ENCODE measurements around the gene USP4.
"Not testable (repeated sequence)": the region's sequence is repeated elsewhere in the genome, so short reads cannot be mapped to it uniquely, and the experiment has no call there.

Gene USP4

DNA sequence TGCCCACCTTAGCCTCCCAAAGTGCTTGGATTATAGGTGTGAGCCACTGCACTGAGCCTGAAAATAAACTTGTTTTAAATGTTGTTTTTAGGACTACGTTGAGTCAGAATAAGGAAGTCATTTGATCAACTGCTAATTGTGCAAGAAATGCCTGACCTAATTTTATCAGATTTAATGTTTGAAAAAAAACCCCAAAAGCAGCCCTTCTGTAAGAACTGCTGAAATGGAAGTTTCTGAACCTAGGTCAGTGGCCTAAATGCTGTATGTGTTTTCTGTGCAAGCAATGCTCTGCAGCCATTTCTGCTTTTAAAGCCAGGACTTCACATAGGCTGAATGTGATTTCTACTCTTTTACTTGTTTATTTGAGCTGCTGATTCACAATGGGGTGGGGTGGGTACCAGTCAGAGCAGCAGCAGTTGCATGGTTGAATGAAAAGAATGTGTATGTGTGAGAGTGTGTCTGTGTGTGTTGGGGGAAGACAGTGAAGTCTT, 11.7 kb upstream of the USP4 start:
- no peak for FAIRE-seq

DNA sequence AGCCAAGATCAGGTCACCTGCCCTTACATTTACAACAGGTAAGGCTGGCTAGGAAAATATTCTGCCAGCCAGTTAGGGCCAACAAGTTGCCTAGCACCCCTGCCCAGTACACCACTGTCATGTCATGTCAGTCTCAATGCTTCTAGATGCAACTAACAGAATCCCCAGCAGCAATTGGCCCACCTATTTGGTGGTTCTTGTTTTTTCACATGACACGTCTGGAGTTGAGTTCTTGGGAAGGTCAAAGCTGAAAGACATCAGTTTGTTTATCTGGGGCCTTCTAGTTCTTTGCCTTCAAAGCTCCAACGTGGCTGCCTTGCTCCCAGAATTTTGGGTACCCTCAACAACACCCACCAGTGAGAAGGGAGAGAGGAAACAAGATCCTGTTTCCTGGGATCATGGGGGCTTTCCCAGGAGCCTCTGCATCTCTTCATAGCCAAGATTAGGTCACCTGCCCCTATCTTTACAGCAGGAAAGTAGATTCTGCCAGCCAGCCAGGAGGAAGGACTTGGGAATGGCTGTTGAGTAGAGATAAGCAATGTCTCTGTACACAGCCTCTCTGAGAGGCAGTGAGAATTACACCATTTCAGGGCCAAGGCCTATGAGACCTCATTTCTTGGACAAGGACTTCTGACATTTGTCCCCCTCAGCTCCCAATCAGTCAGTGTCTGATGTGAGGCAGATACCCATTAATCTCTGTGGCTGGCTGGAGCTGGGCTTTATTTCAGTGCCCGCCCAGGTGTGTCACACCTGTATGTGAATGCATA, 9.7 kb upstream of the USP4 start:
- FAIRE-seq: no peak

DNA sequence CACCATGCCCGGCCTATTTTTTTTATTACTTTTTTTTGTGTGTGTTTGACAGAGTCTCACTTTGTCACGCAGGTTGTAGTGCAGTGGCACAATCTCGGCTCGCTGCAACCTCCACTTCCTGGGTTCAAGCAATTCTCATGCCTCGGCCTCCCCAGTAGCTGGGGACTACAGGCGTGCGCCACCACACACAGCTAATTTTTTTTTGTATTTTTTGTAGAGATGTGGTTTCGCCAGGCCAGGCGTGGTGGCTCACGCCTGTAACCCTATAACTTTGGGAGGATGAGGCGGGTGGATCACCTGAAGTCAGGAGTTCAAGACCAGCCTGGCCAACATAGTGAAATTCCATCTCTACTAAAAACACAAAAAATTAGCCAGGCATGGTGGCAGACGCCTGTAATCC, 8.5 kb upstream of the USP4 start:
- FAIRE-seq: not testable (repeated sequence)

DNA sequence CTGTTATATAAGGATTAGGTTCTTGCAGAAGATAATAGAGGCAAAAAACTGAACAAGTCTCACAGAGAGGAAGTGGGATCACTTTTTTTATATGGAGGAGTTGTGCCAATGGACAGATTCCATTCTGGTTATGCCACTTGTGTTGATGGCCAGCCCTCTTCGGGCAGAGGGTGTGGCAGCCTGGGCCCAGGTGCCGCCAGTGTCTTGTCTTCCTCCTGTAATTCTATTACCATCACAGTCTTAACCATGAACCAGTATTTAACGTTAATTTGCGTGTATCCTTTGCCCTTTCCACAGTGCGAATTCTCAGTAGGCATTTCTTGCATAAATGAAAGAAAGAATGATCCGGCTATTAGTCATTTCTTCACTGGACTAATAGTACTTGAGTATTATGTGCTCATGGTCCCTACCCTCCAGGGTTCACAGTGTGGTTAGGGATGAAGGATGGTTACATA, 7.0 kb upstream of the USP4 start:
- no peak for FAIRE-seq

DNA sequence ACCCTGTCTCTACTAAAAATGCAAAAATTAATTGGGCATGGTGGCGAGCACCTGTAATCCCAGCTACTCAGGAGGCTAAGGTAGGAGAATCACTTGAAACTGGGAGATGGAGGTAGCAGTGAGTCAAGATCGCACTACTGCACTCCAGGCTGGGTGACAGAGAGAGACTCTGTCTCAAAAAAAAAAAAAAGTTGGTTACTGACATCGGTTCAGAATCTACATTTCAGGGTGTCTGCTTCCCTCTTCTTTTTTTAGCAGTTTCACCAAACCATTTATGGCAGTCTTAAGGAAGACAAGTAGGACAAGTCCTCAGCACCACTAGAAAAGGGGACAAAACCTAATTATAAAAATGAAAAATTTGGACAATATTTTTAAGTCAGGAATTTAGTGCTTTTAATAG, 3.3 kb upstream of the USP4 start:
- no peak for FAIRE-seq

DNA sequence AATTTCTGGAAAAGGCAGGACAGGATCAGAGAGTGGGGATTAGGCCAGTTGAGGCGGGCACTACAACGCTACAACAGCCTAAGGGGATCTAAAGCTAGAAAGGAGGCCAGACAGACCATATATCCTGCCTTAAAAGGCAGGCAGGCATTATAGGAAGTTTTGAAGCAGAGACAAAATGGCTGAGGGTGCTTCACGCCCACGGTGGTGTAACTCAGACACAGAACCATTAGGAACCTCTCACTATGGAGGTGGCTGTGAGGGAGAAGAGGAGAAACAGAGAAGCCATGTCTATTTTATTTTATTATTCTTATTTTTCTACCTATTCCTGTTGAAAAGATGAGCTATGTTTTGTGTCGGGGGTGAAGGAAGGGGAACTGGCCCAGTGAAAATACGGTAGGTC, 2.1 kb upstream of the USP4 start:
- FAIRE-seq: no peak

DNA sequence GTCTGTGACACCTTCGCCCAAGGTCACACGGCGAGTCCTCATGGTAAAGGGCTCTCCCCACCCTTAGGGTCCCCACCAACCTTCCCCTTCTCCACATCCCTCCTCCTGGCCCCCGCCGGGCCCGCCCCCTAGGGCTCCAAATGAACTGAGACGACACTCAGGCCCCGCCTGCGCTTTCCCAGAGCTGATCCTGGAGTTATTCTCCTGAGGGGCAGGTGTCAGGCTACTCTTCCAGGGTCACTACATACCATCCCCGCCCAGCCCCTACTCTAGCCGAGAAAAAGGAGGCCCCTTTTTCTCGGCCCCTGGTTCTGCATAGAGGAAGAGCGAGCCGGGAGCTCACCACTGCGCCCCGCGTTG, 292 bp downstream of the USP4 start:
- no peak for FAIRE-seq

DNA sequence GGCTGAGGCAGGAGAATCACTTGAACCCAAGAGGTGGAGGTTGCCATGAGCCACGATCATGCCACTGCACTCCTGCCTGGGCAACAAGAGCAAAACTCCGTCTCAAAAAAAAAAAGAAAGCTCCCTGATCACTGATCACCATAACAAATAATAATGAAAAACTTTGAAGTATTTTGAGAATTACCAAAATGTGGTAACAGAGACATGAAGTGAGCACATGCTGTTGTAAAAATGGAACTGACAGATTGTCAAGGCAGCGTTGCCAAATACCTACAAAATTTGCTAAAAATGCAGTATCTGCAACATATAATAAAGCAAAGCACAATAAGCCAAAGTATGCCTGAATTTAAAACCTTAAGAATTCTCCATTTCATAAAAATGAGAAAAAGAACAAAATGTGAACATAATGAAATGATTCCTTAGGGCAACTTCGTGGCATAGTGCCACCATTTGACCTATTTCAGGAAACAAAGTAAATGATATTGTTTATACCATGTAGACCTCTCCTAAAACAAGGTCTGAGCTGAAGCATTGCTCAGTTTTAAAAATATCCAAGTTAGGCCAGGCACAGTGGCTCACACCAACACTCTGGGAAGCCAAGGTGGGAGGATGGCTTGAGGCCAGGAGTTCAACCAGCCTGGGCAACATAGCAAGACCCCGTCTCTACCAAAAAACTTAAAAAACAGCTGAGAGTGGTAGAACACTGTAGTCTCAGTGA, 5.8 kb downstream of the USP4 start:
- FAIRE-seq: no peak

DNA sequence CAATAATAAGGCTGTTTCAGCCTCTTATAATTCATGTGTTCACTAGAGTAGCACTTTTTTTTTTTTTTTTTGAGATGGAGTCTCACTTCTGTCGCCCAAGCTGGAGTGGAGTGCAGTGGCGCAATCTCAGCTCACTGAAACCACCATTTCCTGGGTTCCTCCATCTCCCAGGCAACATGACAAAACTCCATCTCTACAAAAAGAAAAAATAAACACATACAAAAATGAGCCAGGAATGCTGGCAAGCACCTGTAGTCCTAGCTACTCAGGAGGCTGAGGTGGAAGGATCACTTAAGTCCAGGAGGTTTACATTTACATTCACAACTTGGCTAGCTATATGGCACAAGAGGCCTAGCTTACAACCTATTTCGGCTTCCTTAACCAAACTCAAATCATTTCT, 6.8 kb downstream of the USP4 start:
- FAIRE-seq: no peak

DNA sequence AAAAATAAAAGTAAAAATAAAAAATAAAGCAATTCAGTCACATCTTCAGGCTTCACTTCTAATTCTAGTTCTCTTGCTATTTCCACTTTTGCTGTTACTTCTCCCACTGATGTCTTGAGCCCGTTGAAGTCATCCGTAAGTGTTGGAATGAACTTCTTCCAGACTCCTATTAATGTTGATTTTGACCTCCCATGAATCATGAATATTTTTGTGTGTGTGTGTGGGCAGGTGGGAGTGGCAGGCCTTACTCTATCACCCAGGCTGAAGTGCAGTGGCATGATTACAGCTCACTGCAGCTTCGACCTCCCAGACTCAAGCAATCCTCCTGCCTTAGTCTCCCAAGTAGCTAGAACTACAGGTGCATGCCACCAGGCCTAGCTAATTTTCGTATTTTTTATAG, 10.7 kb downstream of the USP4 start:
- FAIRE-seq: no peak

DNA sequence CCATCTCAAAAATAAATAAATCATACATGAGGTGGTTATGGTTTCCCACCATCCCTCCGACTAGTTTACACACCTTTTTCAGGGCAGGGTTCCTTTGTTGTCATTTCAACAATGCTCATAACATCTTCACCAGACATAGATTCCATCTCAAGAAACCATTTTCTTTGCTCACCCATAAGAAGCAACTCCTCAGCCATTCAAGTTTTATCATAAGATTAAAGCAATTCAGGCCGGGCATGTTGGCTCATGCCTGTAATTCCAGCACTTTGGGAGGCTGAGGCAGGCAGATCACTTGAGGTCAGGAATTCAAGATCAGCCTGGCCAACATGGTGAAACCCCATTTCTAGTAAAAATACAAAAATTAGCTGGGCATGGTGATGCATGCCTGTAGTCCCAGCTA, 11.5 kb downstream of the USP4 start:
- not testable (repeated sequence) for FAIRE-seq

DNA sequence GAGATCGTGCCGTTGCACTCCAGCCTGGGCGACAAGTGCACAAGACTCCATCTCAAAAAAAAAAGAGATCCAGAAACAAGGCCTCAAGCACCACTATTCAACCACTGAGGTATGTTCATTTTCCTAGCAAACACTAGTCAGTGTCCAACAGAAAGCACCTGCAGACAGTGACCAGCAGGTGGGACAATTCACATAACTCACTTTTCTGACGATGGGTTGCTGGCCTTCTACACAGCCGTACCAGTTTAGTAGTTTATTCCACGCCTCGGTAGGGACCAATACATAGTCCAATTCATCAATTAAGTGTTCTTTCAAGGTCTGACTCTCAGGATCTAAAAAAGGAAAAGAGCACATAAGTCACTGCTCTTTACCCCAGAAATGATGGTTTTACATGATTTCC, 12.4 kb downstream of the USP4 start:
- no peak for FAIRE-seq

DNA sequence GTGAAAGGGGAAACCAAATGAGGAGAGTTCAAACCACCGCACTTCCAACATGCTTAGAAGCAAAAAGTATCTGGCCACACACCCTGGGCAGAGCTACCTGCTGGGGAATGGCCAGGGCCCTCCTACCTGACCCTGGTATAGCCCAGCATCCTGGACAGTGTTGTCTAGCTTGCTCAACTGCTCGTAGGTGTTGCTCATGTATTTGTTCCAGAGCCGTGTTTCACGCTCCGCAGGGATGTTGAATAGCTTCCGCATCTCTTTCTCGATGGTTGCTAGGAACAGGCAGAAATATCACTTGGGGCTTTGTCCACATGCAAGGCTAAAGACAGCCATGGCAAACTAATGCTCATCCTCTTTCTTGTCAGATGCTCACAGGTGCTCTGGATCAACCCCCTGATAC, 15.1 kb downstream of the USP4 start:
- FAIRE-seq: no peak

DNA sequence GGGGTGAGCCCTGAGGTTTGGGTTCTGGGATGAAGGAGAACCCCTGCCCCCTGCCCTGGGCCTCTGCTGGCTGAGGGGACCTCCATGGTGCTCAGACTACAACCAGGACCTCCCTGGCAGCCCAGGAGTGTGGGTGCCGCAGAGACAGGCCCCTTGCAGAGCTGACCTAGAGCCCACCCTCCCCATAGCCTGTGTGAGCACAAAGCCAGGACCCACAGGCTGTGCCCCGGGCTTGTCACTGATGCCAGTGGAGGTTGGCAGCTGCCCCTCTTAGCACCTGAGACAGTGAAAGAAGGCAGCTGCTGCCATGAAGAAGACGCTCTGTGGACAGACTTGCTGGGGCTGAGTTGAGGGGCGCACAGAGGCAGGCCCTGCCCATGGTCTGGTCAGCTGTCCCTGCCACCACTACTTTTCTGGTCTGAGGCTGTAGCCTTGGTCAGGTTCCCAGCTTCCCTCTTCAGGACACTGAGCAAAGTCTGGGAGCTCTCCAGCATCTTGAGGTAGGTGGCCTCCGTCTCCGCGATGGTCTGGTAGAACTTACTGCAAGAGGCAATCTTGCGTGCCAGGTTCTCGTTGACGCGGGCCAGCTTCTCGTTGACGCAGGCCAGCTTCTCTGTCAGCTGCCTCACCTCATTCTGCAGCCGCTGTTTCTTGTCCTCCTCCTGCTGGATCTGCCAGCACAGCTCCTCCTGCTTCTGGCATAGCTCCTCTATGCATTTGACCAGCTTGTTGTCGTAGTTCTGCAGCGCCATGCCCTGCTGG, 23.0 kb downstream of the USP4 start:
- no peak for FAIRE-seq

DNA sequence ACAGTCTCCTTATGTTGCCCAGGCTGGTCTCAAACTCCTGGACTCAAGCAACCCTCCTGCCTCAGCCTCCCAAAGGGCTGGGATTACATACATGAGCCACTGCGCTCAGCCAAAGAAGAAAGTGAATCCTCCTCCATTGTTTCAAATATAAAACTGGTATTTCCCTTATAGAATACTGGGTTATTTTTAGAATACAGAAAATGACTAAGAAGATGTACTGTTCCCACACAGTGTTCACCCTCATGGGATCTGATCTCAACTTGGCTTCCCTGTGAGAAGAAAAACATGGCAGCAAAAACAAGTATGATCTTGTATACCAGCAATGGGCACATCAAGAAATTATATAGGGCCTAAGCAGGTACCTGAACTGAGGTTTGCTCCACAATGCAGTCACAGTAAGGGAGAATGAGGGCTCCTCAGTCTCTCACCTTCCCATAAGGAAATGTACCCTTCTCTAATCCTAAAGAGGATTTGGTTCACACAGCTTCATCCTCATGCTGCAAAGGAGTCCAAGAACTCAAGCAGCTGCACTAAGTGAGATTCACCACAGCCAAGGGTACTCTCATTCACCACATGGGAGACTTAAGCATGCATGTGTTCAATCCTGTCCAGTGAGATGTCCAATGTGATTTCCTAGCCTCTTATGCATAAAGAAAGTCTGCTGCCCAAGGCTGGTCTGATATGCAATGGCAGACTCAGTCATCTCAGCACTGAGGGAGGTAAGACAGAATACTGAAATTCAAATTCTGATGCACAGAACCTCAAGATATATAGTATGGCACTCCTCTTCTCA, 25.8 kb downstream of the USP4 start:
- no peak for FAIRE-seq

DNA sequence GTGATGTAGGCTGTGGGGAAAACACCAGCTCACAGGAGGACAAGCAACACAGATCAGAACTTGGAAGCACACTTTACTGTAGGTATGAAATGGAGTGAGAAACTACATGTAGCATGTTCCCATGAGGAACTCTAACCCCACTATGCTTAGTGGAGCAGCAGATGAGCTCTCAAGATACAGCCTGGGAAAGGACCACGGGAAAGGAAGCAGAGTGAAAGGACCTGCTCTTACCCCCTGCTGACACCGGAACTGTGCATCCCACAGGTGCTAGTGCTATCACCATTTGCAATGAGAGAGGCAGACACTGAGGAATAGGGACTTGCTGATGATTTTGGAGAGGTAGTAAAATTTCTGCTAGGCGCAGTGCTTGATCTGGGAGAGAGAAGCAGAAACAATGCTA, 28.6 kb downstream of the USP4 start:
- no peak for FAIRE-seq

DNA sequence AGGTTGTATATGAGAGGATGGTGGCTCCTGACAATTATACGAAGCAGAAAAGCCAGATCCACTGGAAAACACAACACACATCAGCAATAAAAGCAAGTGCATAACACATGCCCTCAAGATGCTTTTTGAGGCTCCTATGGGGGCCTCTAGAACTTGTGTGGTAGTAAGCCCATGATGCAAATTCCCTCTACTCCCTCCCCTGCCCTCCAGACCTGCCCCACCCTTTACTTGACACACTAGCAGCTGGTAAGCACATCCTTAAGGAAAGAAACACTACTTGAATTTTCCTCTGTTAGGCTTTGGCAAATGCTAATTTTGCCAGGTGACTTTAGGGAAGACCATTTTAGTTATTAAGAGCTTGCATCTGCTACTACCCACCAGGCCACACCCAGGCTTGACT, 29.2 kb downstream of the USP4 start:
- FAIRE-seq: no peak

DNA sequence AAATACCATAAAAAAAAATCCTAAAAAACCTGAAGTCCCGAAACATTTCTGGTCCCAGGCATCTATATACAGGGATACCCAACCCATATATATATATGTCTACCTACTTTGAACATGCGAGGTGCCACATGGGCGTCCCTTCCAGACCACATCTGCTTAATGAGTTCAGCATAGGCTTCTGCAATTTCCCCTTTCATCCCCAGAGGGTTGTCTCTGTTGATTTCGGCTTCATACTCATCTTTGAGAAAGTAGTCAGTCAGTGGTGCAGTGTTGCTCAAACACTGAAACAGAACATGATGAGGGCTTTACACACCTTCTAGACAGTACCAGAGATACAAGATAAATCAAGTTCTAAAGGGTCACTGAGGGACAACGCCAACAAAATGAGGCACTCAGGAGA, 34.2 kb downstream of the USP4 start:
- FAIRE-seq: no peak

DNA sequence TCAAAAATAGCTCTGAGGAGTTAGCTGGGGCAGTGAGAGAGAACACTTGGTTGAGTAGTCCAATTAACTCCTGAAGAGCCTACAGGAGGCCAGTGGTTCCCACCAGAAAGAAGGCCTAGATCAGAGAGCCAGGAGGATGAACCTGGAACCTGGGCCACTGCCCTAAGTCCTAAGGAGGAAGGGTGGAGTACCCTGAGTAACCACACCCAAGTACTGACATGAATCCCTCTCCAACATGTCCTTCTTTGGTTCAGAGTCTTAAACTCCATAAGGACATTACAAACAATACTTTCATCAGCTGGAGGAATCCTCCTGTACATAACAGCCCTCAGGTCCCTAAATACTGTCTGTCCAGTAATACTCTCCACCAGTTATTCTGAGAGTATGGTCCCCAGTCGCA, 37.2 kb downstream of the USP4 start:
- no peak for FAIRE-seq

DNA sequence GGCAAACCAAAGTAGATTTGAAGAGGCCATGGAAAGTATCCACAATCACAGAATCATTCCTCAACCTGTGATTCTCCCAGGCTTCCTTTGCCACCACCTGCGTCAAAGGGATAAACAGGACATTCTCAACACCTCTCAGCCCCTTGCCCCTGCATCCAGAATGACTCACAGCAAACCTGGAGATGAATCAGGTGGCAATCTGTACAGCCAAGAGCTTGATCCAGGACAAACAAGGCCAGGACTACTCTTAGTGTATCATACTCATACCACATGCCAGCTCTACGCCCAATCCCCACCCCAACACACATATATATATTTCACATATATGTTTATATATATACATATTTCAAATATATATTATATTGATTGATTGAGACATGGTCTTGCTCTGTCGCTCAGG, 39.3 kb downstream of the USP4 start:
- FAIRE-seq: no peak

DNA sequence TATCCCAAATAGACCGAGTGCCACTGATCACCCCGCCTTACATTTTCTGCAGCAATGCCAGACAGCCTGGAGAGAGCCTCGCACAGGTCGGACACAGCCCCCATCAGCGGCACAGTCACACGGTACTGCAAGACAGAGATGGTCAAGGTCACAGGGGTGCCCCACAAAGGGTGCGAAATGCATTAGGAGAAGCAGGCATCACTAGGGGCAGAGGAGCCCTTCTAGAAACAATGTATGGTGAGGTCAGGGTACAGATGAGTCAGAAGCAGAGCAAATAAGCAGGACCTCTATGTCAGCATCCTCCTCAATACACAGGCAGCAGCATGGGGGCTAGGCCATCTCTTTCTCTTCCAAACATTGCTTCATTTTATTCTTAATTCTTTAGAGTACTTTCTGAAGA, 41.3 kb downstream of the USP4 start:
- FAIRE-seq: no peak

DNA sequence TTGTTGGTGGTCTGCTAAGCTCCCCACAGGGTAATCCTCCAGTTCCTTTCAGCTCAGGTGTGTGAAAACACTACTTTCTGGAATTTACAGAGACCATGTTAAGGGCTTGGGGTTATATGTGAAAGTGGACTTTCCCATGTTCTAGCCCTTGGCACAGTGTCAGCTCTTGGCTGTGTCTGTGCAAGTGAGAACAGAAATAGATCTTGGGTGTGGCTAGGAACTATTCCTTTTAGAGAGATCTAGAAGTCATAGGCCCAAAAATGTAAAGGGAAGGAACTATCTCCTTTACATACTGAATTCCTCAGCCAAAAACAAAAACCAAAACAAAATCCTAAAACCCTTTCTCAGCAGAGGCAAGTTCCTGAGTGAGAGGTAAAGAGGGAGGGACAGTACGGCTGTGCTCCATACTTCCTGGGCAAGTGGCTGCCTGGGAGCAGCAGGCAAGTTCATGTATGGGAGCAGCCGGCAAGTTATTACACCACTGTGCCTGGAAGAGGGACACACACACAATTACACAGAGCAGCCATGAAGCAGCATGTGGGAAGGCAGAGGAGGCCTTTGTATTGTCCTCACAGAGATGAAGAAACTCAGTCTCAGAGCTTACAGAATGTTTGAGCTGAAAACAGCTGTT, 43.0 kb downstream of the USP4 start:
- no peak for FAIRE-seq
